SK-N-SH (cell line): ENCODE data around the gene ATP6V1G3.

ENCODE experiments used
- CTCF ChIP-seq: fragments of 200-600 bp; sonication (generic); IDR thresholded peaks from 2 replicates; pipeline ENCODE4 v1.6.1; 2017; ENCODE audit warnings: antibody characterized with exemption, mild to moderate bottlenecking, moderate library complexity
- EP300 ChIP-seq, 2 experiments: IDR thresholded peaks; 2 replicates each; pipeline versions ENCODE4 v1.4.0 to v1.6.1; 2012; ENCODE audit warnings: borderline replicate concordance in 1 of 2, low read depth in 1 of 2, low read length in 1 of 2
- EZH2phosphoT487 ChIP-seq: fragments of 200-600 bp; sonication (generic); IDR thresholded peaks from 2 replicates; pipeline ENCODE4 v1.6.1; 2017; ENCODE audit warnings: low read depth, mixed run types, mild to moderate bottlenecking, antibody characterized with exemption, moderate library complexity, borderline replicate concordance
- FOXJ3 ChIP-seq: sonication (generic); formaldehyde crosslinking; IDR thresholded peaks from 2 replicates; pipeline ENCODE4 v1.5.1; 2020; ENCODE audit warnings: mild to moderate bottlenecking, missing genetic modification reagents
- GABPA ChIP-seq: IDR thresholded peaks from 2 replicates; pipeline ENCODE4 v1.4.0; 2012; ENCODE audit warnings: low read depth, mild to moderate bottlenecking
- MXI1 ChIP-seq: IDR thresholded peaks from 2 replicates; pipeline ENCODE4 v1.6.1; 2012; ENCODE audit warnings: mild to moderate bottlenecking, low read depth, low read length, improper control_type of control experiment
- POLR2AphosphoS5 ChIP-seq: IDR thresholded peaks from 2 replicates; pipeline ENCODE4 v1.6.1; 2012; ENCODE audit warnings: low read depth, low read length
- RAD21 ChIP-seq: IDR thresholded peaks from 2 replicates; pipeline ENCODE4 v1.6.1; 2012; ENCODE audit warnings: mild to moderate bottlenecking, low read length
- REST ChIP-seq: IDR thresholded peaks from 2 replicates; pipeline ENCODE4 v1.6.1; 2012; ENCODE audit warnings: mild to moderate bottlenecking, low read depth, low read length, moderate library complexity
- SMC3 ChIP-seq: IDR thresholded peaks from 2 replicates; pipeline ENCODE4 v1.6.1; 2012; ENCODE audit warnings: low read depth, low read length, improper control_type of control experiment
- USF1 ChIP-seq: IDR thresholded peaks from 2 replicates; pipeline ENCODE4 v1.4.0; 2012; ENCODE audit warnings: low read depth, borderline replicate concordance
- USF2 ChIP-seq: fragments of 150-350 bp; IDR thresholded peaks from 2 replicates; pipeline ENCODE4 v1.6.1; 2017; ENCODE audit warnings: antibody characterized with exemption, low read length, low read depth, borderline replicate concordance

- TF ChIP-seq EP300 (IDR thresholded peaks at IDR 0.05; ENCODE audit: borderline replicate concordance in 1 of 2, low read depth in 1 of 2, low read length in 1 of 2) (0 out of 4 replicates have a peak, but pooled peaks of 1 of the 2 experiments have one; percentile 22), CTCF (peak; percentile 28; the same call in 1 of the 2 replicates), REST (no peak), FOXJ3 (CRISPR knock-in tag) (no peak), MXI1 (no peak), POLR2AphosphoS5 (no peak), RAD21 (no peak), USF2 (no peak), SMC3 (no peak), GABPA (no peak), USF1 (no peak), EZH2phosphoT487 (no peak)
These were observed 12.4 kb upstream of the ATP6V1G3 start for GRCh38 chr1:198552668-198553416.
